BE2C (cell line): ENCODE measurements around the gene CRISPLD2.

Source experiments
- DNase-seq: peaks from one replicate; pipeline ENCODE4 v3.0.0-alpha.2; 2020
- H3K27me3 ChIP-seq: fragments of 250-450 bp; sonication (Bioruptor Pico); 2 replicates; pipeline ENCODE4 v1.5.1; 2020; ENCODE audit warnings: mild to moderate bottlenecking
- H3K36me3 ChIP-seq: fragments of 250-450 bp; sonication (Bioruptor Pico); 2 replicates; pipeline ENCODE4 v1.5.1; 2020; ENCODE audit warnings: mild to moderate bottlenecking
- H3K4me1 ChIP-seq: fragments of 250-450 bp; sonication (Bioruptor Pico); 2 replicates; pipeline ENCODE4 v1.5.1; 2020
- H3K4me3 ChIP-seq: 2 replicates; pipeline ENCODE4 v1.5.1; 2011; ENCODE audit warnings: low read depth, low read length
- H3K9me3 ChIP-seq: fragments of 250-450 bp; sonication (Bioruptor Pico); 2 replicates; pipeline ENCODE4 v1.5.1; 2020
- TF ChIP-seq, protein P1 (sequence below): IDR thresholded peaks from 2 replicates; pipeline ENCODE4 v1.5.1; 2012; ENCODE audit warnings: mild to moderate bottlenecking, low read depth, low read length

The CRISPLD2 gene

DNA sequence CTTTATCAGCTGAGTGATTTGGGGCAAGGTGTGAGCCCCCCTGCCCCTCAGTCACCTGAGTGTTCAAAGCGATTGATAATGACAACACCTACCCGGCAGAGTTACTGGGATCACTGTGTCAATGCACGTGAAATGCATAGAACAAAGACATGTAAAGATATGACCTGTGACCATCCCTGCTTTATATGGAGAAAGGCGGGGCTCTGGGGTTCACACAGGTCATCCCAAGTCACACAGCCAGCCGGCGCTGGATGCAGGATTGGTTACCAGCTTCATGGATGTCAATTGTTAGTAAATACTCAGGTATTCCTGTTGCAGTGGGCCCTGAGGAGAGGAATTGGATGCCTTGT lies 64.4 kb downstream of the CRISPLD2 start:
- Histone ChIP-seq H3K36me3 (no peaks in the 10 kb centered on the region), H3K27me3 (no peaks in the 10 kb centered on the region), H3K9me3 (no peaks in the 10 kb centered on the region), H3K4me3 (no peak overlapping the region), H3K4me1 (peaks cover 12% of the 10 kb centered on the region)
- no peak for DNase-seq
- TF ChIP-seq, protein P1, sequence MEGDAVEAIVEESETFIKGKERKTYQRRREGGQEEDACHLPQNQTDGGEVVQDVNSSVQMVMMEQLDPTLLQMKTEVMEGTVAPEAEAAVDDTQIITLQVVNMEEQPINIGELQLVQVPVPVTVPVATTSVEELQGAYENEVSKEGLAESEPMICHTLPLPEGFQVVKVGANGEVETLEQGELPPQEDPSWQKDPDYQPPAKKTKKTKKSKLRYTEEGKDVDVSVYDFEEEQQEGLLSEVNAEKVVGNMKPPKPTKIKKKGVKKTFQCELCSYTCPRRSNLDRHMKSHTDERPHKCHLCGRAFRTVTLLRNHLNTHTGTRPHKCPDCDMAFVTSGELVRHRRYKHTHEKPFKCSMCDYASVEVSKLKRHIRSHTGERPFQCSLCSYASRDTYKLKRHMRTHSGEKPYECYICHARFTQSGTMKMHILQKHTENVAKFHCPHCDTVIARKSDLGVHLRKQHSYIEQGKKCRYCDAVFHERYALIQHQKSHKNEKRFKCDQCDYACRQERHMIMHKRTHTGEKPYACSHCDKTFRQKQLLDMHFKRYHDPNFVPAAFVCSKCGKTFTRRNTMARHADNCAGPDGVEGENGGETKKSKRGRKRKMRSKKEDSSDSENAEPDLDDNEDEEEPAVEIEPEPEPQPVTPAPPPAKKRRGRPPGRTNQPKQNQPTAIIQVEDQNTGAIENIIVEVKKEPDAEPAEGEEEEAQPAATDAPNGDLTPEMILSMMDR = no peak

DNA sequence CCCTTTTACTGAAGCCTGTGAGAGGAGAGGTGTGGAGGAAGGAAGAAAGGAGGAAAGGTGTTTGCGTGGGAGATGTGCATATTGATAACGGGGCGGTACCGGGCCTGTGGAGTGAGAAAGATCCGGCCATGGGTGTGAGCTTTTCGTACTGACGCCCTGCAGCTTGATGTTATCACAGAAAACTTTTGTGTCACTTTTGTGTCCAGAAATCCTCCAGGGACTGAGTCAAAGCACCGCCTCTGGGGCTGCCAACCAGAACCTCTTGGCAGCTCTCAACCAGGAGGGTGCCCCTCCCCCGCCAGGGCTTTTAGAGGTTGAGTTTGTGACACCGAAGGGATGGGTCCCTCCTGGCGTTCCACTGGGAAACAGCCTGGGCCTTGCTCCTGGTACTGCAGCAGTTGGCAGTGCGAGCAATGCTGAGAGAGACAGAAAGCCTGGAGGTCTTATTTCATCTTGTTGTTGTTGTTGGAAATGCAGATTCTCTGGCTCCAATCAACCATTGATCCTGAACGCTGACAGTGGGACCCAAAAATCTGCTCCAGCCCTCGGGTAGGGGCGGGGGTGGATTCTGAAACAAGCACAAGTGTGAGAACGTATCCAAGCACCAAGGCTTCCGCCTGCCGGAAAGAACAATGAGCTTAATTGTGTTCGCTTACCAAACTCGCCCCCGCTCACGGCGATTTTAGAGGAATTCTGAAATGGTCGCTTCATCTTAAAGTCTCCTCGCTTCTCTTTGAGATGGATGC lies 65.0 kb downstream of the CRISPLD2 start:
- no peak overlapping the region for H3K4me3 ChIP-seq
- peak; percentile 76 for DNase-seq
- H3K4me1 ChIP-seq = peaks cover 12% of the 10 kb centered on the region
- no peaks in the 10 kb centered on the region for H3K36me3 ChIP-seq
- H3K27me3 ChIP-seq = no peaks in the 10 kb centered on the region
- TF ChIP-seq, protein P1 = no peak
- H3K9me3 ChIP-seq = no peaks in the 10 kb centered on the region

DNA sequence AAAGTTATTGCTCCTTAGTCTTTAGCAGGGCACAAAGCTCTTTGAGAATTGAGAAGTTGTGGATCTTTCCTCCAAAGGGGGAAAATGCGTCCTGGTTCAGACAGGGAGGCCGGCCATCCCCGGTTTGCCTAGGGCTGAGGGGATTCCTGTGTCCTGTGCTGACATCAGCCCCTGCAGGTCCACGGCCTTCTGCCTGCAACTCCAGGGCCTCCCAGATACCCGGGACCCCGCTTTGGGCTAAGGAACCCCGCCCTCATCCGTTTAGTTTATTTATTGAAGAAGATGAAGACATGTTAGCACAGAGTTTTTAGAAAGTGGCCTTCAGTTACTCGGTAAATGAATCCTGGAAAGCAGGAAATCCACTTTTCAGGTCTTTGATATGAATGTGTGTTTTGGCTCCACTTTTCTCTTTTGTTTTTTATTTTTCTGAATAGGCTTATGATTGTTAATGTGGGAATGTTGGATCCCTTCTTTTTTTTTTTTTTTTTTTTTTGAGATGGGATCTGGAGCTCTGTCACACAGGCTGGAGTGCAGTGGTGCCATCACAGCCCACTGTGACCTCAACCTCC lies 65.6 kb downstream of the CRISPLD2 start:
- Histone ChIP-seq H3K4me1 (peaks cover 12% of the 10 kb centered on the region), H3K9me3 (no peaks in the 10 kb centered on the region), H3K27me3 (no peaks in the 10 kb centered on the region), H3K4me3 (no peak overlapping the region), H3K36me3 (no peaks in the 10 kb centered on the region)
- no peak for DNase-seq
- TF ChIP-seq, protein P1 = no peak

DNA sequence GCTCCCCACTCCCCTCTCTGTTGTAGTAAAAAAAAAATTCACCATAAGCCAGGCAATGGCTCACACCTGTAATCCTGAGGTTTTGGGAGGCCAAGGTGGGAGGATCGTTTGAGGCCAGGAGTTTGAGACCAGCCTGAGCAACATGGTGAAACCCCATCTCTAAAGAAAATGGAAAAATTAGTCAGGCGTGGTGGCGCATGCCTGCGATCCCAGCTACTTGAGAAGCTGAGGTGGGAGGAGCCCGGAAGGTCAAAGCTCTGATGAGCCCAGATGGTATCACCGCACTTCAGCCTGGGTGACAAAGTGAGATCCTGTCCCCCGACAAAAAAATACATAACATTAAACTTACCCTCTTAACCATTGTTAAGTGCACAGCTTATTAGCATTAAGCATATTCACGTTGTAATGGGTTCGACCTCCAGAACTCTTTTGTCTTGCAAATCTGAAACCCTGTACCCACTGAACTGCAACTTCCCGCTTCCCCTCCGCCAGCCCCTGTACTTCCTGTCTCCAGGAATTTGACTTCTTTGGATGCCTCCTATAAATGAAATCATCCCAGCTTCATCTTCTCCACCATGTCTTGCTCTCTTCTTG lies 66.8 kb downstream of the CRISPLD2 start:
- Histone ChIP-seq H3K9me3 (no peaks in the 10 kb centered on the region), H3K4me1 (peaks cover 12% of the 10 kb centered on the region), H3K27me3 (no peaks in the 10 kb centered on the region), H3K4me3 (no peak overlapping the region), H3K36me3 (no peaks in the 10 kb centered on the region)
- DNase-seq = no peak
- TF ChIP-seq, protein P1 = no peak

DNA sequence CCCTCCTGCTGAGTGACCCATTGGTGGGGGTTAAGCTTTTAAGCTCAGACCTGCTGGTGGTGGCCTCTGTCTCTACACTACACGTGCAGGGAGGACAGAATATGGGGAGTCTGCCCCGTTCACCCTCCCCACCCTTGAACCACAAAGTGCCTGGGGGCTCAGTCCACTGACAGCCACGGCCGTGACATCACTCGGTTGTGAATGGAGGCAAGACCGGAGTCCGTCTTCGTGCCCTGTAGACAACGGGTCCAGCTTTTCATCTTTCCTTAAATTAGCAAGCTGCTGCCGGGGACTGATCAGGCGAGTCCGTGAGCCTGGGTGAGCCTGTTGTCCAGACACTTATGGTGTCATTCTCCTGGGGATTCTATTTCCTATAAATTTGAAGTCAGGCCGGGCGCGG lies 67.4 kb downstream of the CRISPLD2 start:
- no peak for DNase-seq
- Histone ChIP-seq H3K36me3 (no peaks in the 10 kb centered on the region), H3K4me3 (no peak overlapping the region)

More for the DNA sequence above, 67.4 kb downstream of the CRISPLD2 start:
- H3K27me3 ChIP-seq = no peaks in the 10 kb centered on the region
- no peaks in the 10 kb centered on the region for H3K9me3 ChIP-seq
- TF ChIP-seq, protein P1 = no peak
- H3K4me1 ChIP-seq = peaks cover 12% of the 10 kb centered on the region
